Left forelimb (tissue), 1 donor: ENCODE data around the gene SCN9A.
"Not testable (repeated sequence)": the region's sequence is repeated elsewhere in the genome, so short reads cannot be mapped to it uniquely, and the experiment has no call there.

ENCODE experiments used
- DNase-seq: peaks from one replicate; pipeline ENCODE4 v3.0.0-alpha.2; 2018; ENCODE audit warnings: low spot score

The SCN9A gene

GRCh38 chr2:166375195-166375735 lies 479 bp downstream of the SCN9A start:
- no peak for DNase-seq

- DNase-seq: no peak
Measured at GRCh38 chr2:166373951-166374350, 1.8 kb downstream of the SCN9A start.

GRCh38 chr2:166373539-166373938 lies 2.2 kb downstream of the SCN9A start:
- no peak for DNase-seq

DNA sequence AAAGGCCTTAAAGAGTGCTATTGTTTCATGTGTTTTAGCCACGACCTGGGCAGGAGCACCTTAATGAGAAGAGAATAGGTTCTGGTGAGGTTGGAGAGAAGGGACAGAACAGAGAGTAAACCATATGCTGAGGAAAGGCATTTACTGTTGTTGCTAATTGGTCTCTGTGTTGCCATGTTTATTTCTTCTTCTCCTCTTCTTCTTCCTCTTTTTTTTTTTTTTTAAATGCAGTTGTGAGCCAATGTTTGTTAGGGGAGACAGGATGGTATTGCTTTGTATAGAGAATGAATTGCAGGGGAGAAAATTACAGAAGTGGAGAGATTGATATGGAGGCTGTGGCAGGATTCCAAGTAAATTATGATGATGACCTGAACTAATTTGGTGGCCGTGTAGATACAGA lies 2.6 kb downstream of the SCN9A start:
- DNase-seq: no peak

DNA sequence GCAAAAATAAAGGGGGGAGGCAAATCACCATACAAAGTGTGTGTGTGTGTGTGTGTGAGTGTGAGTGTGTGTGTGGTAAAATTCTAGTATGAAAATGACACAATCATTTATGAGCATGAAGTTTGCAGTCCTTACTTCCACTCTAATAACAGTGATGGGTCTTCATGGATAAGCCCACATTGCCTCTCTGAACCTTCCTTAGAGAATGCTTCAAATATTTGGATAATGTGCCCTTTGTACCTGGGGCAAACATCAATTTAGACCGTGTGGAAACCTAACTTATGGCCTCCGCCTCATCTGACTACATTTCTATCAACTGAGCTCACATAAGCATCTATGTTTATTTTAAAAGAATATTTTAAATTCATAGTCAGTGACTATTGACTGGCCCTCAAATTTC lies 3.7 kb downstream of the SCN9A start:
- no peak for DNase-seq

- DNase-seq: no peak
Measured at GRCh38 chr2:166365803-166366420, 9.8 kb downstream of the SCN9A start.

DNA sequence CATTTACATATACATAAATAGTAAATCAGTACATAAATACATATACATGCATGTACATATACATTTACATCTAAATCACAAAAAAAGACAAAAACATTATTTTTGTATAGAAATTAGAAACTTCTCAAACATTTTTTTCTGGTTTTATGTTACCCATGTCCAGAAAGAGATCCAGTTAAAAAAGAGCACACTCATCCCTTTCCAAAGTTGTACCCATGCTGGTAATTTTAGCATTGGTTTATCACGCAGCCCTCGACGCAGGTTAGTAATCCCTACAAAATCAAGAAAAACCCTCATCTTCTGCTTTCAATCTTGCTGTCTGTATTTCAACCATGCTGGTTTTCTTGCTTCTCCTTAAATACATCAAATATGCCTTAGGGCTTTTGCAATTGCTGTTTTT lies 10.5 kb downstream of the SCN9A start:
- no peak for DNase-seq

DNA sequence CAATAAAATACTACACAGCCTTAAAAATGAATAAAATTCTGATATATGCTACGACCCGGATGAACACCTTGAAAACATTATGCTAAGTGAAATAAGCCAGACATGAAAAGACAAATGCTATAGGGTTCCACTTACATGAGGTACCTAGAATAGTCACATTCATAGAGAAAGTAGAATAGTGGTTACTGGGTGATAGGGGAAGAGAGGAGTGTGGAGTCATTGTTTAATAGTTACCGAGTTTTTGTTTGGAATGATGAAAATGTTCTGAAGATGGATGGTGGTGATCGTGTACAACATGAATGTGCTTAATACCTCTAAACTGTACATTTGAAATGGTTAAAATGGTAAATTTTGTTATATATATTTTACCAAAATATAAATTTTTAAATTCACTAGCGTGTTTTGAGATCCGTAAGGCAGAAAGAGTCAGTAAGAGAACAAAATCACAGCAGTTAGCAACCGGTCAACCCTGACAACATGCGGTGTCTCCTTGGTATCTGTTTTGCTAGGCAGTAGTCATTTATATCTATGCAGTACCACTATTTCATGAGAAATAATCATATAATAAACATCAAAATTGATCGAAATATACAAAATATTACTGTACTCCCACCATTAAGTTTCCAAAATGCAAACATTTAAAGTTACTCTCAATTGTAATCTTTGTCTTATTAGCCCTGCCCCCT lies 11.1 kb downstream of the SCN9A start:
- DNase-seq: no peak

GRCh38 chr2:166361351-166362153 lies 14.2 kb downstream of the SCN9A start:
- no peak for DNase-seq

DNA sequence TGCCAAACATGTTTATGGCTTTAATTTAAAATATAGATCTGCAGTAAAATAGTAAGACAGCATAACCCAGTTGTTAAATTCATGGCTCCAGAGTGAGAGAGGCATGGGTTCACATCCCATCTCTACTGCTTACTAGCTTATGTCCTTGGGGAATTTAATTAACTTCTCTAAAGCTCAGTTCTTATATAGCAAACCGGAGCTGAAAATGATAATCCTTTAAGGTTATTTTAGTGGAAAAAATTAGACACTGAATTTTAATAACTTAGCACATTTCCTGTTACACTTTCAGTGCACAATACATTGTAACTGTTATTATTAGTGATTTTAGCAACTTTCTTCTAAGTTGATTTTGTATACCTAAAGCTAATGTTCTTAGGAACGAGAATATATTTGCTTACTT lies 14.8 kb downstream of the SCN9A start:
- no peak for DNase-seq

DNA sequence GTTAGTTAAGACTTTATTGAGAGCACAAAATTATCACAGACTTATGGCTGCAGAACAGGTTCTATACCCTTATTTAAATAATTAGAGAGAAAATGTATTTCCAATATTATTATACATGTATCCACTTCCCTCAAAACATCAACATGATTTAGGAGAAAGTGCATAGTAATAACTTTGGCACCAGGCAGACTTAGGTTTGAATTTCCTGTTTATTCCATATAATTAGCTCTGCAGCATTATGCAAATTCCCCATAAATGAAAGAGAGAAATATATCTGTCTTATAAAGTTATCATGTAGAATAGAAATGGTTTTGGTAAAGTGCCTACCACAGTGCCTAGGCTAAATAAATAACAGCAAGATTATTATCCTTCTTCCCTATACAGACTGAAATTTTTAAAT lies 15.3 kb downstream of the SCN9A start:
- DNase-seq: no peak

DNA sequence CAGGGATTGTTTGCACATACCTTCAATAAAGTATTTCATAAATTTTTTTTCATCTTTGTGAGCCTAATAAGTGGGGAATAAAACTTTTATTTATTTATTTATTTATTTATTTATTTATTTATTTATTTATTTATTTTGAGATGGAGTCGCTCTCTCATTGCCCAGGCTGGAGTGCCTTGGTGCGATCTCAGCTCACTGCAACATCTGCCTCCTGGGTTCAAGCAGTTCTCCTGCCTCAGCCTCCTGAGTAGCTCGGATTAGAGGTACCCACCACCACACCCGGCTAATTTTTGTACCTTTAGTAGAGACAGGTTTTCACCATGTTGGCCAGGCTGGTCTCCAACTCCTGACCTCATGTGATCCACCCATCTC lies 17.8 kb downstream of the SCN9A start:
- not testable (repeated sequence) for DNase-seq

- DNase-seq: no peak
Measured at GRCh38 chr2:166357068-166357949, 18.4 kb downstream of the SCN9A start.

DNA sequence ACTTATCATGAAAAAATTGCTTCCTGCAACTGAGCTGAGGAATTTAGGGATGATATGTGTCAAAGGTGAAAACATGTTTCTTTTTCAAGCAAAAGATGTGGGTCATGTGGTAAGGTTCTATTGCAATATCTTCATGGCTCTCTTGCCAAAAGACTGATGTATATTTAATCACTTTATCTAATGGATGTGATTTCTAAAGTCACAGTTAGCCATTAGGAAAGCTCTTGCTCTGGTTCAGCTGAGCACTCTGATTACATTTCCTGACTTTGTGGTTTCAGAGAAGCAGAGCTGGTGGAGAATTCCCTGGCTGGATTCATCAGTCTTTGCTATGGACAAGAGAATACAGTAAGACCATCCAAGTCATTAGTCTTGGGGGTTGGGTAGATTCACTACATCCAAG lies 24.4 kb downstream of the SCN9A start:
- DNase-seq: no peak

GRCh38 chr2:166350525-166350924 lies 25.2 kb downstream of the SCN9A start:
- DNase-seq: no peak

- DNase-seq: no peak
Measured at GRCh38 chr2:166344286-166345113, 31.2 kb downstream of the SCN9A start.

DNA sequence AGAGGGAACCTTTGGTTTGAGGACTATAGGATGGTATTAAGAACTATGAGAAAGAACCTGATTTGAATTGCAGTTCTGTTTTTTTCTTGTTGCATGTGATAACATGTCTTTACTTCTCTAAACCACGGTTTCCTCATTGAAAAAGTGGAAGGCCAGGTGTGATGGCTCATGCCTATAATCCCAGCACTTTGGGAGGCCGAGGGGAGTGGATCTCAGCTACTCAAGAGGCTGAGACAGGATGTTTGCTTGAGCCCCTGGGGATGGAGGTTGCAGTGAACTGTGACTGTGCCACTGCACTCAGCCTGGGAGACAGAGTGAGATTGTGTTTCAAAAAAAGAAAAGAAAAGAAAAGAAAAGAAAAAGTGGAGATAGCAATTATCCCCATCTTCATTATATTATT lies 32.3 kb downstream of the SCN9A start:
- no peak for DNase-seq

DNA sequence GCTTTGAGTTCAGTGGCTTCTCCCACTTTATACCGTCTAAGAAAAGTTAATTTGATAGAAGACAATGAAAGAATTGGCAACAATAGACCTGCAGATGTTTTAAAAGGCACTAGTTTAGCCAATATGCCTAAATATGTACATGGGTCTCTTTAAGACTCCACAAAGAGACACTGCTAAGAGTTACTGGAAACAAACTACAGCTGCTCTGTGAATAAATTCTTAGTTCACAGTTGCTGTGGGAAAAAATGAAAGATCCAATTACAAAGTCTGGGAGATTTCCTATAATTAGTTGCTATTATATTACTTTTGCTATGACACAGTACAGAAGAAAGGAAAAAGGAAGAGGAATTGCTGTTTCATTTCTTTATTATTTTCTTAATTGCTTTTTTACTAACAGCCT lies 34.3 kb downstream of the SCN9A start:
- no peak for DNase-seq

DNA sequence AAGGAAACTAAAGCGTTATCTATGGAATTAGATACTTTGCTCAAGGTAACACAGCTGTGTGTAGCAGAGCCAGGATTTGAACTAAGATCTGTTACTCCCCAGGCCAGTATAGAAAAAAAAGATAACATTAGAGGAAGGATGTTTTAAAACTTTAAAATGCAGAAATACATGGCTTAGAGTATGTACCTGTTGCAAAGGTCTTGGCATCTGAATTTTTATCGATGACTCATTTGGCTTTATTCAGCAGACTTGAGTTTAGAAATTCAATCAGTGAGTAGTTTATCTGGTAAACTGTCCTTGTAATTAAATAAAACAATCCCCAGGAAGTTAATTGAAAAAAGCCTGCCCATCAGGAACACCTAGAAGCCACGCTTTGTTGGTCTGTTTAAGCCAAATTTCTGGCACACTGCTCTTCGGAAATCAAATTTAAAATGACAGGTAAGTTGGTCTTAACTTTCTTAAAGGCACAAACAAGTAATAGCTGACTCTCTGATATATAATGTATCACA lies 36.9 kb downstream of the SCN9A start:
- no peak for DNase-seq

DNA sequence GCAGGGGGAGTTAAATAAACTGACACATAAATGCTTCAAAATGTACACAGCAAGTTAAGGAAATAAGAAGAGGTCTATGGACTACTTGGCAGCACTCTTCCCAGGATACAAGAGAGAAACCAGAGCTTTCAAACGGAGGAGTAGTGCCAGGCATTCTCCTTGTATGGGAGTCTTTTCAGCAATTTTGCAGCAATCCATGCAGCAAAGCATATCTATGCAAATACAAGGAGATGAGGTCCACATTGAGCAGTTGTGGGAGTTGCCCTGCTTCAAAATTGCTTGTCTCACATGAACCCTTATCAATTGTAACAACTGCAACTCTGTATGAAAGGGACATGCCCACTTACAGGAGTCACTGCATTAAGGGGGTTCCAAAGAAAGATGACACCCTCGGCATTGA lies 37.8 kb downstream of the SCN9A start:
- no peak for DNase-seq

DNA sequence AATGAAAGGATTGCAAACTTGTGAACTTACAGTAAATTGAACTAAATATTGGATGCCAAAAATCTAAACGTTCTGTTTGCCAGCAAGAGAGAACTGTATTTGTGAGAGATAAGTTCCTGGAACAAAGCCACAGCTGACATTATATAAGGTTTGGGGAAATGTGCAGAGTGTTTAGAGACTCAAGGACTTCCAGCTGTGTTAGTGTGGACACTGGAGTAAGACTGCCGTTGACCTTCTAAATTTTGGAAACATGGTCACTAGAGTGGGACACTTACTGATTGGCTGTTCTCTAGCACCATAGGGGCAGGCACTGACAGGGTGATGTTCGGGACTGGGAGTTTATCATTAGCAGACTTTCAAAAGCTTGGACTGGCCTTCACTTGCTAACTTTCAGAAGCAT lies 40.5 kb downstream of the SCN9A start:
- no peak for DNase-seq
